Measurements from ENCODE around the gene DSCAML1.

The DSCAML1 gene

DNA sequence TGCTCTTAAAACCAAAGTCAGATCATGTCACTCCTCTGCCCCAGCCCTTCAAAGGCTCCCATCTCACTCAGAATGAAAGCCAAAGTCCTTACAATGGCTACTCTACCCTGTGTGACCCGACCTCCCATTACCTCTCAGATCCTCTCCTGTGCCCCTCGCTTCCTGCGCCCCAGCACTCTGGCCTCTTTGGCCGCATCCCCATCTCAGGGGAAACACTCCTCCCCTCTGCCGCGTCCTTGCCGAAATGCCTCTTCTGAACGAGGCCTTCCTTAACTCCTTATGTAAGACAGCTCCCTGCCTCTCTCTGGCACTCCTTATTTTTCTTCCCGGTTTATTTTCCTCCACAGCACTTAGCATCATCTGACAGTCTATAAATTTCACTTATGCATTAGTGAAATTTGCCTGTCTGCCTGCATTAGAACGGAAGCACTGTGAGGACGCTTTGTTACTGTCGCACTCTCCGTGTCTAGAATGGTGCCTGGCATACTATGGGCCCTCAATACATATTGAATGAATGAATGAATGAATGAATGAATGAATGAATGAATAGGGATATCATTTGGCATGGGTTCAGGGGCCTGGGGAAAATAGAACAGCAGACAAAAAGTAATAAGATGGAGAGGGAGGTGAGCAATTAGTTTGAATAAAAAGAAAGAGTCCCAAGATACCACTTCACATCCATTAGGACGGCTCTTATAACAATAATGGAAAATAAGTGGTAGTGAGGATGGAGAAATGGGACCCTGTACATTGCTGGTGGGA, 331.6 kb downstream of the DSCAML1 start:
- no peak for TF ChIP-seq CTCF (IDR thresholded peaks at IDR 0.05)
- no peaks in the 10 kb centered on the region for H3K4me1 Mint-ChIP-seq
- no peak for DNase-seq
- no peaks in the 10 kb centered on the region for H3K36me3 Mint-ChIP-seq (ENCODE audit: low read depth)
- no peak overlapping the region for H3K27ac Mint-ChIP-seq
- no peaks in the 10 kb centered on the region for H3K9me3 Mint-ChIP-seq
- no peak overlapping the region for H3K4me3 Mint-ChIP-seq
- H3K27me3 Mint-ChIP-seq (ENCODE audit: low read depth, poor library complexity), result peaks cover 31% of the 10 kb centered on the region

DNA sequence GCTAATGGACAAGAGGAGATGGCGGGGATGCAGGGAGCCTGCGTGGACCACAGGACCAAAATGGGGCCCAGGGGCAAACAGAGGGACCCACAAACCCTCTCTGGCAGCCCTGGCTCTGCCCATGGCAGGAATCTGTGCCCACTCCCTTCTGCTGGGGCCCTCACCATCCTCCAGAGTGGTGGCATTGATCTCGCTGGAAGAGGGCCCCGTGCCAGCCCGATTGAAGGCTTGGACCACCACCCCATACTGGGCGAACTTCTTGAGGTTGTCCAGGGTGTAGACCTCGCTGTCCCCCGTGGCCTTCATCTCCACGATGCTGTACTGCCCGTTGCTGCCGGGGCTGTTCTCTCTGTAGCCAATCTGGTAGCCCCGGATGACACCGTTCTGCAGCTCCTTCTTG, 332.2 kb downstream of the DSCAML1 start:
- Mint-ChIP-seq H3K27ac (no peak overlapping the region), H3K4me1 (no peaks in the 10 kb centered on the region), H3K27me3 (ENCODE audit: low read depth, poor library complexity) (peaks cover 34% of the 10 kb centered on the region)

GRCh38 chr11:117462864-117463247, 334.2 kb downstream of the DSCAML1 start:
- no peak for TF ChIP-seq CTCF (IDR thresholded peaks at IDR 0.05)
- Mint-ChIP-seq H3K9me3 (no peaks in the 10 kb centered on the region), H3K27ac (no peak overlapping the region), H3K4me3 (no peak overlapping the region), H3K36me3 (ENCODE audit: low read depth) (no peaks in the 10 kb centered on the region), H3K27me3 (ENCODE audit: low read depth, poor library complexity) (peaks cover 29% of the 10 kb centered on the region), H3K4me1 (no peaks in the 10 kb centered on the region)
- no peak for DNase-seq

More for the DNA sequence above, 332.2 kb downstream of the DSCAML1 start:
- no peak for TF ChIP-seq CTCF (IDR thresholded peaks at IDR 0.05)
- DNase-seq, result no peak
- no peaks in the 10 kb centered on the region for H3K36me3 Mint-ChIP-seq (ENCODE audit: low read depth)
- no peaks in the 10 kb centered on the region for H3K9me3 Mint-ChIP-seq
- H3K4me3 Mint-ChIP-seq, result no peak overlapping the region

GRCh38 chr11:117462183-117462863, 334.7 kb downstream of the DSCAML1 start:
- TF ChIP-seq CTCF (IDR thresholded peaks at IDR 0.05), result no peak
- no peaks in the 10 kb centered on the region for H3K9me3 Mint-ChIP-seq
- H3K4me3 Mint-ChIP-seq, result no peak overlapping the region
- H3K4me1 Mint-ChIP-seq, result no peaks in the 10 kb centered on the region
- no peaks in the 10 kb centered on the region for H3K36me3 Mint-ChIP-seq (ENCODE audit: low read depth)
- no peak overlapping the region for H3K27ac Mint-ChIP-seq
- peaks cover 32% of the 10 kb centered on the region for H3K27me3 Mint-ChIP-seq (ENCODE audit: low read depth, poor library complexity)
- DNase-seq, result no peak

DNA sequence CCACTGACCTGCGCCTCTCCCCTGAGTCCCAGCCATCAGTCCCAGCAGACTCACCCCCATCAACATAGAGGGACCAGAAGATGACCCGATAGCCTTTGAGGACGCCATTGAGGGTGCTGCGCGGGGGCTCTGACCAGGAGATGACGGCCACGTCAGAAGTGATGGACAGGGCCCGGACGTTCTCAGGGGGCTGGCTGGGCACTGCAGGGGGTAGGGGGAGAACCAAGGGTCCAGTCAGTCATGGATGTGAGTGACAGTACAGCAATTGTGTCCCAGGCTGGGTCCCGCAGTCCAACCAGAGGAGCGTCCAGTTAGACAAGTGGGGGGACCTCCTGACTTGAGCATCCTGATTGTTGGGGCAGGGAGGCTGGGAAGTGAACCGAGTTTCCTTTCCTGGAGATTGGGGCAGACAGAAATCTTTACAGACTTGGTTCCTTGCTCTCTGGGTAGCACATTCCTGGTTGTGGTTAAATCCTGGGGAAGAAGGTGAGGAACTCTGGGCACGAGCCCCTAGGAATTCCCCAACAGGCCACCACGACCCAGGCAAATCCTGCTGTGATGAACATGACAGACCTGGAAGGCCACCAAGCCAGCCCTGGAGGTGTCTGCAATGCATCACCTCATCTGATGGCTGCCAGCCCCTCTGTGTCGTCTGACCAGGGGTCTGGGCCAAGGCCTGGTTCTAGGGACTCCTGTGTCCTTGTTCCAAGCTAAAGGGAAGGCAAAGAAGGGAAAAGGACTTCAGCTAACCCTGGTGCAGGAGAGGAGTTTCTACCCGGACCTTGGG, 335.4 kb downstream of the DSCAML1 start:
- peaks cover 35% of the 10 kb centered on the region for H3K27me3 Mint-ChIP-seq (ENCODE audit: low read depth, poor library complexity)
- DNase-seq, result no peak
- no peaks in the 10 kb centered on the region for H3K9me3 Mint-ChIP-seq
- TF ChIP-seq CTCF (IDR thresholded peaks at IDR 0.05), result no peak
- no peak overlapping the region for H3K27ac Mint-ChIP-seq
- no peaks in the 10 kb centered on the region for H3K36me3 Mint-ChIP-seq (ENCODE audit: low read depth)
- no peaks in the 10 kb centered on the region for H3K4me1 Mint-ChIP-seq
- H3K4me3 Mint-ChIP-seq, result no peak overlapping the region
